ENCODE data around the gene RAB3GAP1.

Gene RAB3GAP1

DNA sequence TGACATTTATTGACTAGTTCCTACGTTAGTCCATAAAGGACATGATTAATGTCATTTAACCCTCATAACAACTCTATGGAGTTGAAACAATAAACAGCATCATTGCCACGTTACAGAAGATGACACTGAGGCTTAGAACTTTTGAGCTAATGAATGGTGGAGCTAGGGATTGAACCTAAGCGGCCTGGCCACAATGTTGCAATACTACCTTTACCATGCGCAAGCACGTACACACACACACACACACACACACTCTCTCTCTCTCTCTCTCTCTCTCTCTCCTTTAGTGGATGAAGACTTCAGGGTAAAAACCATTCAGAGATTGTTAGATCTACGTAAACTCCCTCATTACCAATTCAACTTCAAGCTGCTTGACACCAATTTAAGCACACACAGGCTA lies 4.0 kb upstream of the RAB3GAP1 start:
- H4K20me1 ChIP-seq (ENCODE audit: insufficient read depth, low read length): no peaks in the 10 kb centered on the region; the same call in 1 of the 2 replicates
- TF ChIP-seq, protein P1, sequence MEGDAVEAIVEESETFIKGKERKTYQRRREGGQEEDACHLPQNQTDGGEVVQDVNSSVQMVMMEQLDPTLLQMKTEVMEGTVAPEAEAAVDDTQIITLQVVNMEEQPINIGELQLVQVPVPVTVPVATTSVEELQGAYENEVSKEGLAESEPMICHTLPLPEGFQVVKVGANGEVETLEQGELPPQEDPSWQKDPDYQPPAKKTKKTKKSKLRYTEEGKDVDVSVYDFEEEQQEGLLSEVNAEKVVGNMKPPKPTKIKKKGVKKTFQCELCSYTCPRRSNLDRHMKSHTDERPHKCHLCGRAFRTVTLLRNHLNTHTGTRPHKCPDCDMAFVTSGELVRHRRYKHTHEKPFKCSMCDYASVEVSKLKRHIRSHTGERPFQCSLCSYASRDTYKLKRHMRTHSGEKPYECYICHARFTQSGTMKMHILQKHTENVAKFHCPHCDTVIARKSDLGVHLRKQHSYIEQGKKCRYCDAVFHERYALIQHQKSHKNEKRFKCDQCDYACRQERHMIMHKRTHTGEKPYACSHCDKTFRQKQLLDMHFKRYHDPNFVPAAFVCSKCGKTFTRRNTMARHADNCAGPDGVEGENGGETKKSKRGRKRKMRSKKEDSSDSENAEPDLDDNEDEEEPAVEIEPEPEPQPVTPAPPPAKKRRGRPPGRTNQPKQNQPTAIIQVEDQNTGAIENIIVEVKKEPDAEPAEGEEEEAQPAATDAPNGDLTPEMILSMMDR (IDR thresholded peaks at IDR 0.05; ENCODE audit: borderline replicate concordance, extremely low read depth, low read length, poor library complexity, severe bottlenecking): no peak
- TF ChIP-seq EZH2 (IDR thresholded peaks at IDR 0.05; ENCODE audit: borderline replicate concordance, low read depth, low read length, severe bottlenecking): no peak
- H3K4me3 ChIP-seq (ENCODE audit: low read depth in 1 of 2, low read length in 2 of 2): no peak overlapping the region
- no peak overlapping the region for H3K27ac ChIP-seq (ENCODE audit: low read length)
- no peak for DNase-seq
- no peak overlapping the region for H3K4me2 ChIP-seq (ENCODE audit: insufficient read depth, low read length)
- no peaks in the 10 kb centered on the region for H3K27me3 ChIP-seq (ENCODE audit: insufficient read depth, low read length, poor library complexity)
- no peak overlapping the region for H2AFZ ChIP-seq (ENCODE audit: low read depth, low read length)
- H3K4me1 ChIP-seq (ENCODE audit: insufficient read depth, low read length): peaks cover 18% of the 10 kb centered on the region
- ATAC-seq (ENCODE audit: insufficient read depth, low read depth): no peak
- H3K36me3 ChIP-seq (ENCODE audit: insufficient read depth, low read length): no peaks in the 10 kb centered on the region; the same call in 1 of the 2 replicates
- peaks cover 9% of the 10 kb centered on the region for H3K79me2 ChIP-seq (ENCODE audit: insufficient read depth, low read length)
- no peaks in the 10 kb centered on the region for H3K9me3 ChIP-seq (ENCODE audit: insufficient read depth, low read length, severe bottlenecking)
- H3K9ac ChIP-seq (ENCODE audit: low read depth, low read length): no peak overlapping the region

DNA sequence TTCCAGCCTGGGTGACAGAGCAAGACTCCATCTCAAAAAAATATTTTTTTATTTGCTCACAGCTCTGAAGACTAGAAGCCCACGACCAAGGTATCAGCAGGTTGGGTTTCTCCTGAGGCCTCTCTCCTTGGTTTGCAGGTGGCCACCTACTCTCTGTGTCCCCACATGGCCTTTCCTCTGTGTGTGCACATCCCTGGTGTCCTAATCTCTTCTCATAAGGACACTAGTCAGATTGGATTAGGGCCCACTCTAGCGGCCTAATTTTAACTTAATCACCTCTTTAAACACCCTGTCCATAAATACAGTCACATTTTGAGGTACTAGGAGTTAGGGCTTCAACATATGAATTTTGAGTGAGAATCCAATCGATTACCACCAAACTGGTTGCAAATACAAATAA lies 2.0 kb upstream of the RAB3GAP1 start:
- H3K4me1 ChIP-seq (ENCODE audit: insufficient read depth, low read length): peaks cover 38% of the 10 kb centered on the region
- no peaks in the 10 kb centered on the region; the same call in 1 of the 2 replicates for H3K36me3 ChIP-seq (ENCODE audit: insufficient read depth, low read length)
- no peak overlapping the region for H3K9ac ChIP-seq (ENCODE audit: low read depth, low read length)
- peaks cover 29% of the 10 kb centered on the region for H3K79me2 ChIP-seq (ENCODE audit: insufficient read depth, low read length)
- H3K9me3 ChIP-seq (ENCODE audit: insufficient read depth, low read length, severe bottlenecking): no peaks in the 10 kb centered on the region
- no peaks in the 10 kb centered on the region for H3K27me3 ChIP-seq (ENCODE audit: insufficient read depth, low read length, poor library complexity)
- DNase-seq (no peak), ATAC-seq (ENCODE audit: insufficient read depth, low read depth) (no peak)
- no peak overlapping the region for H3K27ac ChIP-seq (ENCODE audit: low read length)
- no peaks in the 10 kb centered on the region; the same call in 1 of the 2 replicates for H4K20me1 ChIP-seq (ENCODE audit: insufficient read depth, low read length)
- TF ChIP-seq, protein P1 (IDR thresholded peaks at IDR 0.05; ENCODE audit: borderline replicate concordance, extremely low read depth, low read length, poor library complexity, severe bottlenecking): no peak
- no peak for TF ChIP-seq EZH2 (IDR thresholded peaks at IDR 0.05; ENCODE audit: borderline replicate concordance, low read depth, low read length, severe bottlenecking)
- no peak overlapping the region for H2AFZ ChIP-seq (ENCODE audit: low read depth, low read length)
- H3K4me3 ChIP-seq (ENCODE audit: low read depth in 1 of 2, low read length in 2 of 2): no peak overlapping the region
- no peak overlapping the region for H3K4me2 ChIP-seq (ENCODE audit: insufficient read depth, low read length)

DNA sequence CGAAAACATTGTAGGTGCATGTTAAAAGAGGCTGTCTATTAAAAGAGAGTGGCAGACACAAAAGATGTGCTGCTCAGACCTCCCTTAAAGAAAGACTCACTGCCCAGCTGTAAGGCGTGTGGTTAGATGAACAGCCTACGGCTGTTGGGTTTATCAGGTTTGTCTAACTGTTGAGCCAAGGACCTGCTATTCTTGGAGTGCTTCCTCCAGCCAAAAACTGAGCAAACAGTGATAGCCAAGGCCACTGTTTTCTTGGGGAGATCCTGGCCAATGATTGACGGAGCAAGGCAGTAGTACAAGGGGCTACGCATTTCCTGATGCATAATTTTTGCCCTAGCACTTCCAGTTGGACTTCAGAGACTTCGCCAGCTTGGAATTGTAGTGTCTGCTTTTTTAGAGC lies 1.4 kb upstream of the RAB3GAP1 start:
- Histone ChIP-seq H3K27me3 (ENCODE audit: insufficient read depth, low read length, poor library complexity) (no peaks in the 10 kb centered on the region), H3K9ac (ENCODE audit: low read depth, low read length) (no peak overlapping the region), H3K27ac (ENCODE audit: low read length) (no peak overlapping the region), H3K79me2 (ENCODE audit: insufficient read depth, low read length) (peaks cover 34% of the 10 kb centered on the region), H4K20me1 (ENCODE audit: insufficient read depth, low read length) (no peaks in the 10 kb centered on the region; the same call in 1 of the 2 replicates), H2AFZ (ENCODE audit: low read depth, low read length) (peak overlapping the region; percentile 38; the same call in 1 of the 2 replicates), H3K36me3 (ENCODE audit: insufficient read depth, low read length) (no peaks in the 10 kb centered on the region; the same call in 1 of the 2 replicates), H3K4me3 (ENCODE audit: low read depth in 1 of 2, low read length in 2 of 2) (no peak overlapping the region), H3K9me3 (ENCODE audit: insufficient read depth, low read length, severe bottlenecking) (no peaks in the 10 kb centered on the region), H3K4me2 (ENCODE audit: insufficient read depth, low read length) (0 out of 2 replicates have a peak overlapping the region, but pooled peaks have one; percentile 73), H3K4me1 (ENCODE audit: insufficient read depth, low read length) (peaks cover 43% of the 10 kb centered on the region)
- ATAC-seq (ENCODE audit: insufficient read depth, low read depth) (no peak), DNase-seq (no peak)
- no peak for TF ChIP-seq EZH2 (IDR thresholded peaks at IDR 0.05; ENCODE audit: borderline replicate concordance, low read depth, low read length, severe bottlenecking)
- TF ChIP-seq, protein P1 (IDR thresholded peaks at IDR 0.05; ENCODE audit: borderline replicate concordance, extremely low read depth, low read length, poor library complexity, severe bottlenecking): no peak

All from DND-41 (cell line).